A549 (cell line): ENCODE data around the gene TSKU. TPM values are rescaled to one million over a fixed set of nuclear protein-coding genes. Genes with fewer than 3 reads are reported as not detected.
A peak's percentile ranks its signal among the peaks of the same experiment; 100 is the strongest.

Source experiments
- ATAC-seq, 2 experiments: fragments of 200-7000 bp in 1 of 2; fragments of >200 bp in 1 of 2; cut with Nextera tagmentation in 1 of 2; cut with Tn5 transposase in 1 of 2; 3 replicates each; pipeline versions ENCODE4 v1.8.0 to v1.9.1; 2018 to 2020; ENCODE audit warnings: mild to moderate bottlenecking in 1 of 2, moderate library complexity in 1 of 2
- CTCF ChIA-PET: fragments of 300-600 bp; sonication (Branson Sonifier 250); formaldehyde crosslinking; extraction: SDS; loops from one replicate; lab custom pipeline; 2021; ENCODE audit warnings: antibody characterized with exemption, inconsistent platforms; lab: Yijun Ruan, JAX
- POLR2A ChIA-PET: fragments of 350-600 bp; formaldehyde crosslinking; extraction: SDS; loops from one replicate; lab custom pipeline; 2021; ENCODE audit warnings: antibody characterized with exemption, inconsistent platforms; lab: Yijun Ruan, JAX
- DNase-seq, 2 experiments: peaks; one replicate each; pipeline versions ENCODE4 v3.0.0 to v3.0.0-alpha.2; 2011 to 2016; ENCODE audit warnings: low read depth in 1 of 2, low spot score in 1 of 2
- FAIRE-seq: peaks from 2 replicates; lab custom pipeline; 2011; peaks lifted over from hg19 to GRCh38; lab: Jason Lieb, UNC
- H3K27ac ChIP-seq, 2 experiments: fragments of >200 bp; sonication (Bioruptor Twin); formaldehyde crosslinking; 3 replicates each; pipeline ENCODE4 v1.5.1; 2016 to 2017
- H3K4me1 ChIP-seq: fragments of >200 bp; sonication (Bioruptor Twin); formaldehyde crosslinking; 3 replicates; pipeline ENCODE4 v1.6.1; 2016
- H3K4me2 ChIP-seq: fragments of >200 bp; sonication (Bioruptor Twin); formaldehyde crosslinking; 3 replicates; pipeline ENCODE4 v1.6.1; 2016
- H3K4me3 ChIP-seq: fragments of >200 bp; sonication (Bioruptor Twin); formaldehyde crosslinking; 3 replicates; pipeline ENCODE4 v1.5.1; 2016
- H3K9me3 ChIP-seq: fragments of >200 bp; sonication (Bioruptor Twin); formaldehyde crosslinking; 3 replicates; pipeline ENCODE4 v1.6.1; 2016
- EHF ChIP-seq: fragments of 250-450 bp; sonication (Bioruptor Pico); IDR thresholded peaks from 2 replicates; pipeline ENCODE4 v1.5.0; 2020; ENCODE audit warnings: mild to moderate bottlenecking
- FOSL2 ChIP-seq, 2 experiments: fragments of 450-650 bp in 1 of 2; fragments of >200 bp in 1 of 2; sonication (Bioruptor Twin) in 1 of 2; formaldehyde crosslinking; IDR thresholded peaks; 2 replicates each; pipeline versions ENCODE4 v1.5.0 to v1.6.1; 2016 to 2020; ENCODE audit warnings: mild to moderate bottlenecking in 1 of 2, moderate library complexity in 1 of 2
- GATA3 ChIP-seq: IDR thresholded peaks from 2 replicates; pipeline ENCODE4 v1.6.1; 2012; ENCODE audit warnings: borderline replicate concordance
- HOXB13 ChIP-seq: fragments of 250-450 bp; sonication (Bioruptor Pico); IDR thresholded peaks from 2 replicates; pipeline ENCODE4 v1.5.0; 2020; ENCODE audit warnings: low read depth, mild to moderate bottlenecking, moderate library complexity
- JUN ChIP-seq, 2 experiments: fragments of >200 bp; sonication (Bioruptor Twin); formaldehyde crosslinking; IDR thresholded peaks; 2 replicates in 1 of 2; 3 replicates in 1 of 2; pipeline ENCODE4 v1.6.1; 2016 to 2017
- KDM1A ChIP-seq: fragments of 200-600 bp; sonication (generic); IDR thresholded peaks from 2 replicates; pipeline ENCODE4 v1.6.1; 2016; ENCODE audit warnings: low read depth, mild to moderate bottlenecking
- KDM5A ChIP-seq: fragments of 200-600 bp; sonication (generic); IDR thresholded peaks from 2 replicates; pipeline ENCODE4 v1.6.1; 2016; ENCODE audit warnings: antibody characterized with exemption, mild to moderate bottlenecking
- NPAS2 ChIP-seq: fragments of 250-450 bp; sonication (Bioruptor Pico); IDR thresholded peaks from 2 replicates; pipeline ENCODE4 v1.8.0; 2022; ENCODE audit warnings: mild to moderate bottlenecking, moderate library complexity, borderline replicate concordance
- PBX3 ChIP-seq: IDR thresholded peaks from 2 replicates; pipeline ENCODE4 v1.6.1; 2012
- POLR2A ChIP-seq: IDR thresholded peaks from 2 replicates; pipeline ENCODE4 v1.6.1; 2012; ENCODE audit warnings: mild to moderate bottlenecking, low read length
- POLR2AphosphoS2 ChIP-seq: conservative IDR thresholded peaks from 2 replicates; pipeline ENCODE4 v1.6.1; 2012; ENCODE audit warnings: low read length, improper control_type of control experiment, inconsistent platforms
- RAD21 ChIP-seq, 2 experiments: fragments of >200 bp in 1 of 2; sonication (Bioruptor Twin) in 1 of 2; formaldehyde crosslinking in 1 of 2; IDR thresholded peaks in 1 of 2; conservative IDR thresholded peaks in 1 of 2; 2 replicates in 1 of 2; 3 replicates in 1 of 2; pipeline ENCODE4 v1.6.1; 2012 to 2018; ENCODE audit warnings: inconsistent platforms in 1 of 2
- RARB ChIP-seq: fragments of 250-450 bp; sonication (Bioruptor Pico); IDR thresholded peaks from 2 replicates; pipeline ENCODE4 v1.8.0; 2021; ENCODE audit warnings: mild to moderate bottlenecking, moderate library complexity
- RNF2 ChIP-seq: fragments of 200-600 bp; sonication (generic); IDR thresholded peaks from 2 replicates; pipeline ENCODE4 v1.6.1; 2016; ENCODE audit warnings: low read depth, mild to moderate bottlenecking, antibody characterized with exemption, moderate library complexity, borderline replicate concordance
- SREBF2 ChIP-seq: fragments of 450-650 bp; IDR thresholded peaks from 2 replicates; pipeline ENCODE4 v1.6.1; 2014; ENCODE audit warnings: mild to moderate bottlenecking, moderate library complexity
- TFCP2L1 ChIP-seq: fragments of 250-450 bp; sonication (Bioruptor Pico); IDR thresholded peaks from 2 replicates; pipeline ENCODE4 v1.5.0; 2021; ENCODE audit warnings: mild to moderate bottlenecking
- ZC3H11A ChIP-seq: fragments of 450-650 bp; IDR thresholded peaks from 2 replicates; pipeline ENCODE4 v1.6.1; 2014; ENCODE audit warnings: antibody characterized with exemption, mild to moderate bottlenecking
- WGBS: methylation state at CpG from one replicate; pipeline ENCODE4 v1.1.6; 2017; ENCODE audit errors: missing lambda C conversion rate; 5-methylcytosine and 5-hydroxymethylcytosine counted together
- polyA plus RNA-seq, 4 experiments: library from polyadenylated mRNA; depleted of rRNA in 3 of 4; stranded (reverse); fragments of >200 nt; fragmentation: RNase III in 1 of 4; extraction: RNeasy Plus Mini Kit Qiagen cat#74134 plus additional on column Dnase treatment in 1 of 4; gene quantifications; 2 replicates in 3 of 4; 3 replicates in 1 of 4; pipeline ENCODE4 v1.2.3, GENCODE V29; 2011 to 2017
- TF ChIP-seq, protein P1 (sequence below): fragments of 150-350 bp; IDR thresholded peaks from 2 replicates; pipeline ENCODE4 v1.6.1; 2014; ENCODE audit warnings: low read depth, mild to moderate bottlenecking, low read length
- TF ChIP-seq, protein P2 (sequence below): IDR thresholded peaks from 2 replicates; pipeline ENCODE4 v1.6.1; 2012
- TF ChIP-seq, protein P3 (sequence below): fragments of >200 bp; sonication (Bioruptor Twin); formaldehyde crosslinking; IDR thresholded peaks from 3 replicates; pipeline ENCODE4 v1.6.1; 2016

Gene TSKU
- polyA plus RNA-seq, 2 of the 4 experiments (the other 2 are of a cell fraction): 164 to 171 TPM

- peak overlapping the region; percentile 92 for H3K4me2 ChIP-seq
- CTCF ChIA-PET: interaction anchor here (1.0 to 4.1 kb wide), 4 partner anchors 10 to 63 kb away, joined by 3 to 36 read pairs (median 14); no protein-coding TSS in a partner anchor
- FAIRE-seq (no peak), DNase-seq (no peak), ATAC-seq (no peak)
- TF ChIP-seq JUN (IDR thresholded peaks at IDR 0.05) (peak in 1 of 2 experiments; percentile 51; a peak in 3 of 5 replicates), KDM5A (no peak), RNF2 (no peak), RAD21 (conservative IDR thresholded peaks at IDR 0.05 in 1 of 2, IDR thresholded peaks at IDR 0.05 in 1 of 2) (no peak), ZC3H11A (no peak)
- peak overlapping the region; percentile 85 to 98 for H3K27ac ChIP-seq
- no peak overlapping the region for H3K4me3 ChIP-seq
- POLR2A ChIA-PET: interaction anchor here (0.6 to 3.3 kb wide), 3 partner anchors 26 to 59 kb away, joined by 3 to 21 read pairs (median 3); no protein-coding TSS in a partner anchor
- no peaks in the 10 kb centered on the region for H3K9me3 ChIP-seq
- 73% methylated on average over 12 of the region's 20 CpGs for WGBS
- H3K4me1 ChIP-seq: peaks cover 100% of the 10 kb centered on the region
Measured at GRCh38 chr11:76796511-76797198, 13.5 kb downstream of the TSKU start.

DNA sequence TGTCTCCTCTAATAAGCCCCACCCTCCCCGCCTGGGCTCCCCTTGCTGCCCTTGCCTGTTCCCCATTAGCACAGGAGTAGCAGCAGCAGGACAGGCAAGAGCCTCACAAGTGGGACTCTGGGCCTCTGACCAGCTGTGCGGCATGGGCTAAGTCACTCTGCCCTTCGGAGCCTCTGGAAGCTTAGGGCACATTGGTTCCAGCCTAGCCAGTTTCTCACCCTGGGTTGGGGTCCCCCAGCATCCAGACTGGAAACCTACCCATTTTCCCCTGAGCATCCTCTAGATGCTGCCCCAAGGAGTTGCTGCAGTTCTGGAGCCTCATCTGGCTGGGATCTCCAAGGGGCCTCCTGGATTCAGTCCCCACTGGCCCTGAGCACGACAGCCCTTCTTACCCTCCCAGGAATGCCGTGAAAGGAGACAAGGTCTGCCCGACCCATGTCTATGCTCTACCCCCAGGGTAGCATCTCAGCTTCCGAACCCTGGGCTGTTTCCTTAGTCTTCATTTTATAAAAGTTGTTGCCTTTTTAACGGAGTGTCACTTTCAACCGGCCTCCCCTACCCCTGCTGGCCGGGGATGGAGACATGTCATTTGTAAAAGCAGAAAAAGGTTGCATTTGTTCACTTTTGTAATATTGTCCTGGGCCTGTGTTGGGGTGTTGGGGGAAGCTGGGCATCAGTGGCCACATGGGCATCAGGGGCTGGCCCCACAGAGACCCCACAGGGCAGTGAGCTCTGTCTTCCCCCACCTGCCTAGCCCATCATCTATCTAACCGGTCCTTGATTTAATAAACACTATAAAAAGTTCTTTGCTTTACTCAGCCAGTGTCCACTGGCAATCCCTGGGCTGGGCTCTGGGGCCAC, 14.4 kb downstream of the TSKU start:
- no peak for DNase-seq
- Histone ChIP-seq H3K9me3 (no peaks in the 10 kb centered on the region), H3K4me1 (peaks cover 100% of the 10 kb centered on the region), H3K27ac (peak overlapping the region; percentile 85 to 98), H3K4me3 (no peak overlapping the region), H3K4me2 (peak overlapping the region; percentile 92)
- CTCF ChIA-PET: interaction anchor here (0.9 to 9.2 kb wide), 17 partner anchors 11 to 122 kb away, joined by 3 to 207 read pairs (median 7); no protein-coding TSS in a partner anchor
- POLR2A ChIA-PET: interaction anchor here (0.6 to 3.3 kb wide), 5 partner anchors 12 to 29 kb away, joined by 4 to 21 read pairs (median 6); partner anchors contain the start of gene TSKU
- TF ChIP-seq PBX3: no peak
- peak; percentile 29 to 38; a peak in 3 of 5 replicates for TF ChIP-seq JUN (IDR thresholded peaks at IDR 0.05)
- no peak for TF ChIP-seq FOSL2 (IDR thresholded peaks at IDR 0.05)
- no peak for TF ChIP-seq FOSL2 (CRISPR knock-in tag; IDR thresholded peaks at IDR 0.05)
- 0 out of 2 replicates have a peak, but pooled peaks have one; percentile 24 for TF ChIP-seq POLR2AphosphoS2
- no peak for ATAC-seq
- no peak for FAIRE-seq
- 77% methylated on average over 11 of the region's 11 CpGs for WGBS

- ATAC-seq (peak in 1 of 2 experiments; percentile 1; a peak in 2 of 6 replicates), FAIRE-seq (no peak), DNase-seq (no peak)
- peak overlapping the region; percentile 11; the same call in 2 of the 3 replicates for H3K4me3 ChIP-seq
- WGBS: 78% methylated on average over 5 of the region's 5 CpGs
- ChIA-PET POLR2A (interaction anchor here (0.6 to 3.3 kb wide), 5 partner anchors 13 to 30 kb away, joined by 4 to 21 read pairs (median 6); partner anchors contain the start of gene TSKU), CTCF (interaction anchor here (0.7 to 9.2 kb wide), 22 partner anchors 12 to 121 kb away, joined by 3 to 207 read pairs (median 6); no protein-coding TSS in a partner anchor)
- TF ChIP-seq POLR2AphosphoS2: 0 out of 2 replicates have a peak, but pooled peaks have one; percentile 18
- TF ChIP-seq, protein P1, sequence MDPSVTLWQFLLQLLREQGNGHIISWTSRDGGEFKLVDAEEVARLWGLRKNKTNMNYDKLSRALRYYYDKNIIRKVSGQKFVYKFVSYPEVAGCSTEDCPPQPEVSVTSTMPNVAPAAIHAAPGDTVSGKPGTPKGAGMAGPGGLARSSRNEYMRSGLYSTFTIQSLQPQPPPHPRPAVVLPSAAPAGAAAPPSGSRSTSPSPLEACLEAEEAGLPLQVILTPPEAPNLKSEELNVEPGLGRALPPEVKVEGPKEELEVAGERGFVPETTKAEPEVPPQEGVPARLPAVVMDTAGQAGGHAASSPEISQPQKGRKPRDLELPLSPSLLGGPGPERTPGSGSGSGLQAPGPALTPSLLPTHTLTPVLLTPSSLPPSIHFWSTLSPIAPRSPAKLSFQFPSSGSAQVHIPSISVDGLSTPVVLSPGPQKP: no peak
- peak overlapping the region; percentile 92 for H3K4me2 ChIP-seq
- H3K9me3 ChIP-seq: no peaks in the 10 kb centered on the region
- peak overlapping the region; percentile 85 to 98 for H3K27ac ChIP-seq
- H3K4me1 ChIP-seq: peaks cover 100% of the 10 kb centered on the region
Measured at GRCh38 chr11:76798202-76798581, 15.0 kb downstream of the TSKU start.

DNA sequence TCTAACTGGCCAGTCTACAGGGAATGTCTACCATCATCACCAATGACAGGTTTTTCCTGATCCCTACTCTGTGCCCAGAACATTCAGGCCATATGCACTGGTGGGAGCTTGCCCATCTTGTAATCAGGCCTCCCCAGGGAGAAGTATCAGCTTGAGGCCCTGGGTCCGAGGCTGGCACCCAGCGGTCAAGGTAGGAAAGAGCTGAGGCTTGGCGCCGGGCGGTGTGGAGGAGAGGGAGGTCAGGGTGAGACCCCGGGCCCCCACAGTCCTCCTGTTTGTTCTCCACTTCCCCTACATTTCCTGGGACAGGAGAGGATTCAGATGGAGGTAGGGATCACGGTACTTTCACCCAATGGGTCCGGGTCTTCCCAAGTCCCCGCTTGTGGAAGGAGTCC, 15.5 kb downstream of the TSKU start:
- peak overlapping the region; percentile 11; the same call in 2 of the 3 replicates for H3K4me3 ChIP-seq
- H3K4me1 ChIP-seq: peaks cover 100% of the 10 kb centered on the region
- ChIA-PET CTCF (interaction anchor here (0.7 to 9.2 kb wide), 23 partner anchors 11 to 121 kb away, joined by 3 to 207 read pairs (median 6); no protein-coding TSS in a partner anchor), POLR2A (interaction anchor here (0.7 to 3.3 kb wide), 4 partner anchors 28 to 64 kb away, joined by 3 to 21 read pairs (median 5); no protein-coding TSS in a partner anchor)
- peak overlapping the region; percentile 92 for H3K4me2 ChIP-seq
- DNase-seq (no peak), ATAC-seq (peak; percentile 0 to 2; a peak in 5 of 6 replicates), FAIRE-seq (no peak)
- no peaks in the 10 kb centered on the region for H3K9me3 ChIP-seq
- H3K27ac ChIP-seq: peak overlapping the region; percentile 85 to 98
- TF ChIP-seq KDM1A: no peak
- TF ChIP-seq TFCP2L1 (CRISPR knock-in tag): no peak
- TF ChIP-seq RNF2: no peak
- TF ChIP-seq, protein P2, sequence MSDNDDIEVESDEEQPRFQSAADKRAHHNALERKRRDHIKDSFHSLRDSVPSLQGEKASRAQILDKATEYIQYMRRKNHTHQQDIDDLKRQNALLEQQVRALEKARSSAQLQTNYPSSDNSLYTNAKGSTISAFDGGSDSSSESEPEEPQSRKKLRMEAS: no peak
- TF ChIP-seq GATA3: no peak
- no peak for TF ChIP-seq POLR2A
- no peak for TF ChIP-seq NPAS2 (CRISPR knock-in tag)
- no peak for TF ChIP-seq EHF
- no peak for TF ChIP-seq SREBF2
- TF ChIP-seq, protein P3, sequence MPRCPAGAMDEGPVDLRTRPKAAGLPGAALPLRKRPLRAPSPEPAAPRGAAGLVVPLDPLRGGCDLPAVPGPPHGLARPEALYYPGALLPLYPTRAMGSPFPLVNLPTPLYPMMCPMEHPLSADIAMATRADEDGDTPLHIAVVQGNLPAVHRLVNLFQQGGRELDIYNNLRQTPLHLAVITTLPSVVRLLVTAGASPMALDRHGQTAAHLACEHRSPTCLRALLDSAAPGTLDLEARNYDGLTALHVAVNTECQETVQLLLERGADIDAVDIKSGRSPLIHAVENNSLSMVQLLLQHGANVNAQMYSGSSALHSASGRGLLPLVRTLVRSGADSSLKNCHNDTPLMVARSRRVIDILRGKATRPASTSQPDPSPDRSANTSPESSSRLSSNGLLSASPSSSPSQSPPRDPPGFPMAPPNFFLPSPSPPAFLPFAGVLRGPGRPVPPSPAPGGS: no peak
- TF ChIP-seq RARB (CRISPR knock-in tag): no peak
- TF ChIP-seq HOXB13 (CRISPR knock-in tag): no peak
- WGBS: 56% methylated on average over 9 of the region's 9 CpGs
